ENCODE results near the gene POLE2.
"Not testable (repeated sequence)": the region's sequence is repeated elsewhere in the genome, so short reads cannot be mapped to it uniquely, and the experiment has no call there.

The POLE2 gene, protein sequence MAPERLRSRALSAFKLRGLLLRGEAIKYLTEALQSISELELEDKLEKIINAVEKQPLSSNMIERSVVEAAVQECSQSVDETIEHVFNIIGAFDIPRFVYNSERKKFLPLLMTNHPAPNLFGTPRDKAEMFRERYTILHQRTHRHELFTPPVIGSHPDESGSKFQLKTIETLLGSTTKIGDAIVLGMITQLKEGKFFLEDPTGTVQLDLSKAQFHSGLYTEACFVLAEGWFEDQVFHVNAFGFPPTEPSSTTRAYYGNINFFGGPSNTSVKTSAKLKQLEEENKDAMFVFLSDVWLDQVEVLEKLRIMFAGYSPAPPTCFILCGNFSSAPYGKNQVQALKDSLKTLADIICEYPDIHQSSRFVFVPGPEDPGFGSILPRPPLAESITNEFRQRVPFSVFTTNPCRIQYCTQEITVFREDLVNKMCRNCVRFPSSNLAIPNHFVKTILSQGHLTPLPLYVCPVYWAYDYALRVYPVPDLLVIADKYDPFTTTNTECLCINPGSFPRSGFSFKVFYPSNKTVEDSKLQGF

GRCh38 chr14:49687942-49688700 is at the start of gene POLE2:
POLE2 (minus strand) TSS chr14:49688214; CDS start chr14:49688203, 11 bp downstream.
- in situ Hi-C loops (cut with MboI; ENCODE audit: low sequenced_read_pairs): no loop called here

GRCh38 chr14:49735669-49736068 is 47.7 kb upstream of the POLE2 start:
- in situ Hi-C loops (cut with MboI; ENCODE audit: low sequenced_read_pairs): not testable (repeated sequence)

GRCh38 chr14:49733836-49734235 is 45.8 kb upstream of the POLE2 start:
- in situ Hi-C loops (cut with MboI; ENCODE audit: low sequenced_read_pairs): no loop called here

DNA sequence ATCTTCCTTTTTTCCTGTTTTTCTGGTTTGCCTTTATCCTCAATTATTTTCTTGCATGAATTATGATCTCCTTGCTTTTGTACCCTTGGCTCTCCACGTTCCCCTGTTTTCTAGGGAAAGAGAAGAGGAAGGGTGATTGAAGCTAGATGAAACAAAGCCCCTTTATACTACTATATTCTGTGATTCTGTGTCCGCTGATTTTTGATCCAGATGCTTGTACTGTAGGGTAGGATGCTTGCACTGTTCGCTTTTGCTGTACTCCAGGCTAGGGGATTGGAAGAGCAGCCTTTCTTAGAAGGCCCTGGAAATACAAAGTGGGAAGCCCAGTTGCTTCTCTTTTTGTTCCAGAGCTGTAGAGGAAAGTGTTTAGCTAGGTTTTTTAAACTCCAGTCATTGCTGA is 44.9 kb upstream of the POLE2 start:
- in situ Hi-C loops (cut with MboI; ENCODE audit: low sequenced_read_pairs): no loop called here

- in situ Hi-C loops (cut with MboI; ENCODE audit: low sequenced_read_pairs): no loop called here
These were observed 39.2 kb upstream of the POLE2 start for GRCh38 chr14:49727171-49727570.

DNA sequence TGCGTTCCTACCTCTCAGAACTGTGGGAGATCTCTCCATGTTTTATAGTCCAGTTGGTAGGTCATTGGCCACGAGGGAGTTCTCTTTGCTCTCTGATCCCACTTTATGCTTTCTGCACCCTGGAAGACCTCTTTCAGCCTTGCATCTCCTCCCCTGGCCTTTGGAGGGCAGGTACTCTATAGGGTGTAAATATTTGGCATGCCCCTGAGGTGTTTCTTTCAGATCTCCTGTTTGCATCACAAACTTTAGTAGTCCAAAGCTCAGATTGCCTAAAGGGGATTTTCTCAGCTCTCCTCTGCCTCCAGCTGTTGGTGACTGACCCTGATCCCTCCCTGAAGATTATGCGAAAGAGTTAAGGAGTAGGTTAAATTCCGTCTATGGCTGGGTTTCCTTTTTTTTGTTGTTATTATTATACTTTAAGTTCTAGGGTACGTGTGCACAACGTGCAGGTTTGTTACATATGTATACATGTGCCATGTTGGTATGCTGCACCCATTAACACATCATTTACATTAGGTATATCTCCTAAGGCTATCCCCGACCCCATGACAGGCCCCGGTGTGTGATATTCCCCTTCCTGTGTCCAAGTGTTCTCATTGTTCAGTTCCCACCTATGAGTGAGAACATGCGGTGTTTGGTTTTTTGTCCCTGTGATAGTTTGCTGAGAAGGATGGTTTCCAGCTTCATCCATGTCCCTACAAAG is 33.9 kb upstream of the POLE2 start:
- in situ Hi-C loops (cut with MboI; ENCODE audit: low sequenced_read_pairs): not testable (repeated sequence)

DNA sequence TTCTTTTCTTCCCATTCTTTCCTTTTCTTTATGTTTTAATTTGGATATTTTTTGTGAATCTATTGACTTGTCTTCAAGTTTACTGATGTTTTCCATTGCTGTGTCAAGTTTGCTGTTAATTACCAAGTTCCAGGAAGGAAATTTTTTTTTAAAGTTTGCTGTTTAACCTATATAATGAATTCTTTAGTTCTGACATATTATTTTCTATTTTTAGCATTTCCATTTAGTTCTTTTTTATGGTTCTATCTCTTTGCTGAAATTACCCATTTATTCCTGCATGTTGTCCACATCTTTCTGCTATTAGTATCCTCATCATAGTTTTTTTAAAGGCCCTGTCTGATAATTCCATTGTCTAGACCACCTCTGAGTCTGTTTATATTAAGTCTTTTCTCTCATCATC is 32.7 kb upstream of the POLE2 start:
- in situ Hi-C loops (cut with MboI; ENCODE audit: low sequenced_read_pairs): no loop called here

GRCh38 chr14:49710993-49711392 is 23.0 kb upstream of the POLE2 start:
- in situ Hi-C loops (cut with MboI; ENCODE audit: low sequenced_read_pairs): not testable (repeated sequence)

- in situ Hi-C loops (cut with MboI; ENCODE audit: low sequenced_read_pairs): not testable (repeated sequence)
These were observed 16.5 kb upstream of the POLE2 start for GRCh38 chr14:49704471-49704870.

GRCh38 chr14:49703965-49704364 is 16.0 kb upstream of the POLE2 start:
- in situ Hi-C loops (cut with MboI; ENCODE audit: low sequenced_read_pairs): no loop called here

- in situ Hi-C loops (cut with MboI; ENCODE audit: low sequenced_read_pairs): no loop called here
These were observed 14.7 kb upstream of the POLE2 start for GRCh38 chr14:49702725-49703124.

- in situ Hi-C loops (cut with MboI; ENCODE audit: low sequenced_read_pairs): not testable (repeated sequence)
These were observed 5.7 kb upstream of the POLE2 start for GRCh38 chr14:49693735-49694124.

GRCh38 chr14:49692811-49693734 is 5.1 kb upstream of the POLE2 start, which contains the start of gene KLHDC1:
KLHDC1 (plus strand) TSS chr14:49693120; CDS start chr14:49693195, 75 bp downstream.
- in situ Hi-C loops (cut with MboI; ENCODE audit: low sequenced_read_pairs): no loop called here

GRCh38 chr14:49692193-49692757 is 4.3 kb upstream of the POLE2 start:
- in situ Hi-C loops (cut with MboI; ENCODE audit: low sequenced_read_pairs): no loop called here

DNA sequence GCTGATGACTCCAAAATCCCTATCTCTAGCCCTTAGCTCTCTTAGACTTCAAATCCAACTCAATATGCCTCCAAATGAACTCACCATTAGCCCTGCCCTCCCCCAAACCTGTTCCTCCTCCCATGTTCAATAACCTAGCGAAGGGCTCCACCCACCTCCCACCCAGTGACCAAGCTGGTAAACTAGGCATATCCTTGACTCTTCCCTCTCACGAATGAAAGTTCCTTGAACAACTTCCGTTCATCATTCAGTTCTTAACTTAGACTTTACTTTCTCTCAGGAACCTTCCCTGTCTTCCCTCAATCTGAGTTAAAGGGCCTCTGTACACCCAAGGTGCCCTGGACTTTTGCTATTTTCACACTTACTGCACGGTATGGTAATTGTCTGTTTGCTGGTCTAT is 3.0 kb upstream of the POLE2 start:
- in situ Hi-C loops (cut with MboI; ENCODE audit: low sequenced_read_pairs): no loop called here

- in situ Hi-C loops (cut with MboI; ENCODE audit: low sequenced_read_pairs): no loop called here
These were observed 652 bp upstream of the POLE2 start for GRCh38 chr14:49688701-49689030.

- in situ Hi-C loops (cut with MboI; ENCODE audit: low sequenced_read_pairs): no loop called here
These were observed 1.6 kb downstream of the POLE2 start for GRCh38 chr14:49686425-49686824.

- in situ Hi-C loops (cut with MboI; ENCODE audit: low sequenced_read_pairs): no loop called here
These were observed 8.7 kb downstream of the POLE2 start for GRCh38 chr14:49679271-49679670.

DNA sequence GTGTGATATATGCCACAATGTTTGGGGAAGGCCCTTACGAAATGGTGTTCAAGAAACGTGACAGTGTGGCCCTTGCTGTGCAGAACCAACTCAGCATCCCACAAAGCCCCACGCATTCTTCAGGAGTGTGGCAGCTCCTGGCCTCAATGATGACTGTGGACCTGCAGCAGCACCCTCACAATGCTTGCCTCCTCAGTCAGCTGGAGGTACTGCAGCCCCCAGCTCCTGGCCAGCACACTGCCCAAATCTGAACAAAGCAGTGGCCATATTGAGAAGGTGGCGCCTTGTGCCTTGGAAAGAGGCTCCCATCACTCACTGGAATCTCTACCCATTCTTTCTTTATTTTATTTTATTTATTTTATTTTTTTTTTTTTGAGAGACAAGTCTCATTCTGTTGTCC is 10.4 kb downstream of the POLE2 start:
- in situ Hi-C loops (cut with MboI; ENCODE audit: low sequenced_read_pairs): no loop called here

DNA sequence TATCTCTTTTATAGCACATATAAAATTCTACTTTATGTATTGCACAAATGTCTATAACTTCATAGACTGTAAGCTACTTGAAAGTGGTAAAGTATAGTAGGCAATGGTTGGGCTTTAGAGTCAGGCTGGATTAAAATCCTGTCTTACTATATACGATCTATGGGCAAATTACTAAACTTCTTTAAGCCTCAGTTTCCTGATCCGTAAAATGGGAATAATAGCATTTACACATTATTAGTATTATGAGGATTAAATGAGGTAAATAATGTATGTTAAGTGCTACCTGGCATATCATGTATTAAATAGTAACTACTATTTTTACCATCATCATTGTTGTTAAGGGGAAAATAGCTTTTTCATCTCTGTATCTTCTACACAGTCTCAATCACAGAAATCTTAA is 14.4 kb downstream of the POLE2 start:
- in situ Hi-C loops (cut with MboI; ENCODE audit: low sequenced_read_pairs): no loop called here

Measured in HL-60/S4 (cell line).